K562 (cell line): ENCODE data around the gene TRDMT1. TPM values are rescaled to one million over a fixed set of nuclear protein-coding genes. Genes with fewer than 3 reads are reported as not detected.

Experiments used
- ATF1 ChIP-seq, 2 experiments: fragments of 450-650 bp in 1 of 2; IDR thresholded peaks; 2 replicates each; pipeline ENCODE4 v1.6.1; 2016; ENCODE audit warnings: missing compliant biosample characterization in 1 of 2, missing genetic modification characterization in 1 of 2
- BCL6 ChIP-seq: fragments of 250-450 bp; sonication (Bioruptor Pico); IDR thresholded peaks from 2 replicates; pipeline ENCODE4 v1.4.0; 2020
- GTF3C2 ChIP-seq: IDR thresholded peaks from 3 replicates; pipeline ENCODE4 v1.6.1; 2011; ENCODE audit warnings: borderline replicate concordance, mild to moderate bottlenecking, moderate library complexity; ENCODE audit not compliant: insufficient read length; ENCODE audit errors: extremely low read depth
- HBP1 ChIP-seq: fragments of 450-650 bp; formaldehyde crosslinking; IDR thresholded peaks from 2 replicates; pipeline ENCODE4 v1.4.0; 2022; ENCODE audit warnings: missing genetic modification characterization
- HES1 ChIP-seq: fragments of 450-650 bp; IDR thresholded peaks from 2 replicates; pipeline ENCODE4 v1.6.1; 2016; ENCODE audit warnings: low read depth, mild to moderate bottlenecking, moderate library complexity
- NKRF ChIP-seq: fragments of 450-650 bp; IDR thresholded peaks from 2 replicates; pipeline ENCODE4 v1.6.1; 2016; ENCODE audit warnings: borderline replicate concordance
- NR2C2 ChIP-seq, 2 experiments: fragments of 200-800 bp in 1 of 2; sonication (Bioruptor generic) in 1 of 2; sonication (generic) in 1 of 2; formaldehyde crosslinking in 1 of 2; IDR thresholded peaks; 2 replicates each; pipeline versions ENCODE4 v1.6.1 to v1.8.0; 2016 to 2022; ENCODE audit warnings: mild to moderate bottlenecking in 1 of 2, missing compliant biosample characterization in 1 of 2, missing genetic modification characterization in 1 of 2, missing genetic modification reagents in 1 of 2
- SUPT5H ChIP-seq: fragments of 450-650 bp; IDR thresholded peaks from 2 replicates; pipeline ENCODE4 v1.6.1; 2016
- TAF9B ChIP-seq: fragments of 450-650 bp; IDR thresholded peaks from 2 replicates; pipeline ENCODE4 v1.6.1; 2018; ENCODE audit warnings: mild to moderate bottlenecking; ENCODE audit not compliant: partially characterized antibody
- XRCC5 ChIP-seq: fragments of 200-400 bp; formaldehyde crosslinking; IDR thresholded peaks from 2 replicates; pipeline ENCODE4 v1.6.1; 2017; ENCODE audit warnings: low read depth, mild to moderate bottlenecking, low read length
- ZBTB9 ChIP-seq: fragments of 450-650 bp; formaldehyde crosslinking; IDR thresholded peaks from 2 replicates; pipeline ENCODE4 v1.4.0; 2020; ENCODE audit warnings: mild to moderate bottlenecking, moderate library complexity
- ZKSCAN3 ChIP-seq: fragments of 250-450 bp; sonication (Bioruptor Pico); IDR thresholded peaks from 2 replicates; pipeline ENCODE4 v1.4.0; 2020
- ZNF239 ChIP-seq: fragments of 250-450 bp; sonication (Bioruptor Pico); IDR thresholded peaks from 2 replicates; pipeline ENCODE4 v1.4.0; 2020; ENCODE audit warnings: mild to moderate bottlenecking
- ZNF696 ChIP-seq: fragments of 250-450 bp; sonication (Bioruptor Pico); conservative IDR thresholded peaks from 2 replicates; pipeline ENCODE4 v1.4.0; 2020; ENCODE audit warnings: mild to moderate bottlenecking, moderate library complexity
- ZNF740 ChIP-seq, 3 experiments: fragments of 200-800 bp in 1 of 3; sonication (Bioruptor generic) in 1 of 3; sonication (generic) in 1 of 3; formaldehyde crosslinking in 1 of 3; IDR thresholded peaks; 2 replicates each; pipeline versions ENCODE4 v1.6.1 to v1.8.0; 2016 to 2022; ENCODE audit warnings: mild to moderate bottlenecking in 2 of 3, missing compliant biosample characterization in 2 of 3, missing genetic modification characterization in 2 of 3, missing genetic modification reagents in 1 of 3
- polyA plus RNA-seq, 8 experiments: library from polyadenylated mRNA; depleted of rRNA in 4 of 8; stranded (reverse) in 5 of 8; unstranded in 3 of 8; fragments of >200 nt; fragmentation: Nextera tagmentation in 2 of 8; fragmentation: Illumina TruSeq in 1 of 8; extraction: Ambion mirVana in 2 of 8; extraction: Trizol in 1 of 8; gene quantifications; 2 replicates each; pipeline versions ENCODE4 v1.2.1 to v1.2.3, GENCODE V29; 2011 to 2014; ENCODE audit warnings: inconsistent platforms in 1 of 8, missing spikeins in 1 of 8
- total RNA-seq, 7 experiments: library from RNA; depleted of rRNA in 6 of 7; stranded (reverse); fragments of >200 nt in 6 of 7; fragmentation: Illumina TruSeq in 2 of 7; extraction: Trizol in 2 of 7; gene quantifications; 2 replicates each; pipeline versions ENCODE4 v1.2.1 to v1.2.3, GENCODE V29; 2011 to 2021; ENCODE audit warnings: low replicate concordance in 1 of 7

TRDMT1 gene
- total and polyA plus RNA-seq, 9 of the 15 experiments (the other 6 are each of a cell fraction or from before 2014, with no cell fraction given): 5.4 to 12.6 (median 9.3) TPM

- TF ChIP-seq NKRF: no peak; the same call in 1 of the 2 replicates
- no peak for TF ChIP-seq HES1
- TF ChIP-seq ZNF239 (CRISPR knock-in tag): no peak
- TF ChIP-seq XRCC5: no peak; the same call in 1 of the 2 replicates
- TF ChIP-seq TAF9B: peak; percentile 53
- 0 out of 2 replicates have a peak, but pooled peaks have one; percentile 82 for TF ChIP-seq ZBTB9
- TF ChIP-seq SUPT5H: peak; percentile 21
- TF ChIP-seq BCL6 (CRISPR knock-in tag): no peak
- no peak for TF ChIP-seq HBP1 (CRISPR knock-in tag)
- TF ChIP-seq ZKSCAN3: no peak
- TF ChIP-seq ZNF696 (CRISPR knock-in tag): no peak
- TF ChIP-seq NR2C2 (CRISPR knock-in tag; IDR thresholded peaks at IDR 0.05): peak; percentile 63; the same call in 1 of the 2 replicates
- TF ChIP-seq NR2C2 (tag; IDR thresholded peaks at IDR 0.05): peak; percentile 50; the same call in 1 of the 2 replicates
- TF ChIP-seq ZNF740 (CRISPR knock-in tag; IDR thresholded peaks at IDR 0.05): peak; percentile 84
- peak in 1 of 2 experiments; percentile 42; a peak in 1 of 4 replicates for TF ChIP-seq ZNF740 (tag; IDR thresholded peaks at IDR 0.05)
- no peak for TF ChIP-seq GTF3C2
- TF ChIP-seq ATF1 (CRISPR knock-in tag; IDR thresholded peaks at IDR 0.05): no peak
- peak; percentile 74 for TF ChIP-seq ATF1 (tag; IDR thresholded peaks at IDR 0.05)
These were observed 26.9 kb upstream of the TRDMT1 start, which contains the start of gene VIM (continued) for GRCh38 chr10:17228091-17229015.
